ENCODE results near the gene ELP1.

ELP1 gene

DNA sequence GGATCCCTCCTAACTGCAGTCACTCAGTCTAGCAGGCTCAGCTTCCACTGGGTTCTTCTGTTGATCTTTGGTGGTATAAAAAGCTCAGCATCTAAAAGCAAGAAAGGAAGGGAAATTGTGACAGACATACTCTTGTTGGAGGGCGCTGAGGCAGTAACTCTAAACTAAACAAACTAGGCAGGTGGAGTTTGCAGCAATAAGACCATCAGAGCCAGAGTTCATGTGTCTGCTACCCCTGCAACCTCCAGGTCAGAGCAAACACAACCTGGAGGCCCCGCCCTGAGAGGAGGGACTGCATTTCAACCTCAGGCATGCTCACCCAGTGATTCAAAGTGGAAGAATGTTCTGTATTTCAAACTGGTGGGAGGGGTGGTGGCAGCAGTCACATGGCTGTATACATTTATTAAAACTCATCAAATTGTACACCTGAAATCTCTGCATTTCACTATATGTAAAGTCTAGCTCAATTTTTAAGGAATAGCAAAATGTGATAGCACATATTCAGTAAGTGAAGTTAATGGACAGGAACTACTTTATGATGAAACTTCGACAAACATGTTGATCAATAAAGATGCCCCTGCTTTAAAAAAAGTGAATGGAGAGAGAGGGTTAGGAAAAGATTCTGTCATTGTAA, 64.7 kb downstream of the ELP1 start:
- TF ChIP-seq, protein P1, sequence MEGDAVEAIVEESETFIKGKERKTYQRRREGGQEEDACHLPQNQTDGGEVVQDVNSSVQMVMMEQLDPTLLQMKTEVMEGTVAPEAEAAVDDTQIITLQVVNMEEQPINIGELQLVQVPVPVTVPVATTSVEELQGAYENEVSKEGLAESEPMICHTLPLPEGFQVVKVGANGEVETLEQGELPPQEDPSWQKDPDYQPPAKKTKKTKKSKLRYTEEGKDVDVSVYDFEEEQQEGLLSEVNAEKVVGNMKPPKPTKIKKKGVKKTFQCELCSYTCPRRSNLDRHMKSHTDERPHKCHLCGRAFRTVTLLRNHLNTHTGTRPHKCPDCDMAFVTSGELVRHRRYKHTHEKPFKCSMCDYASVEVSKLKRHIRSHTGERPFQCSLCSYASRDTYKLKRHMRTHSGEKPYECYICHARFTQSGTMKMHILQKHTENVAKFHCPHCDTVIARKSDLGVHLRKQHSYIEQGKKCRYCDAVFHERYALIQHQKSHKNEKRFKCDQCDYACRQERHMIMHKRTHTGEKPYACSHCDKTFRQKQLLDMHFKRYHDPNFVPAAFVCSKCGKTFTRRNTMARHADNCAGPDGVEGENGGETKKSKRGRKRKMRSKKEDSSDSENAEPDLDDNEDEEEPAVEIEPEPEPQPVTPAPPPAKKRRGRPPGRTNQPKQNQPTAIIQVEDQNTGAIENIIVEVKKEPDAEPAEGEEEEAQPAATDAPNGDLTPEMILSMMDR (IDR thresholded peaks at IDR 0.05; ENCODE audit: low read depth, low read length), result no peak

DNA sequence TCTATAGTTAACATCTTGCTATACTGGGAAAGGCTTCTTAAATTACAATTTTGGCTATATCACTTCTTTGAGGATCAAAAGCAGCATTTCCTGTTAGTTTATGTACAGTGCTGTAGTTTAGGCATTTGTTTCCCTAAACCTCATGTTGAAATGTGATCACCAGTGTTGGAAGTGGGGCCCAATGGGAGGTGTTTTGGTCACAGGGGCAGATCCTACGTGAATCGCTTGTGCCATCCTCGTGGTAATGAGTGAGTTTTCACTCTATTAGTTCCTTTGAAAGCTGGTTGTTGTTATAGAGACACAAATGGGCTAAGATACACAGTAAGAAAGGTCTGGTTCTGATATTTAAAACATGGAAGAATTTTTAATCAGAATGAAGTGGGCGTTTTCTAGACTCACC, 66.1 kb downstream of the ELP1 start:
- no peak for TF ChIP-seq EZH2phosphoT487 (IDR thresholded peaks at IDR 0.05; ENCODE audit: low read depth)
- TF ChIP-seq, protein P1 (IDR thresholded peaks at IDR 0.05; ENCODE audit: low read depth, low read length), result no peak
- Histone ChIP-seq H2AFZ (ENCODE audit: low read depth, low read length) (no peak overlapping the region), H3K9ac (ENCODE audit: low read length) (no peak overlapping the region), H3K4me3 (ENCODE audit: low read length) (no peak overlapping the region), H4K20me1 (ENCODE audit: insufficient read depth, low read length) (no peaks in the 10 kb centered on the region), H3K27me3 (ENCODE audit: low read depth, low read length) (no peaks in the 10 kb centered on the region), H3K27ac (ENCODE audit: low read length) (no peak overlapping the region), H3K4me1 (ENCODE audit: low read length) (no peaks in the 10 kb centered on the region), H3K79me2 (ENCODE audit: low read length) (no peaks in the 10 kb centered on the region), H3K36me3 (replicated peaks; ENCODE audit: low read depth, low read length) (peaks cover 29% of the 10 kb centered on the region), H3K4me2 (ENCODE audit: low read length) (no peak overlapping the region), H3K9me3 (ENCODE audit: insufficient read depth, low read length) (no peaks in the 10 kb centered on the region)

More for the DNA sequence above, 64.7 kb downstream of the ELP1 start:
- Histone ChIP-seq H3K79me2 (ENCODE audit: low read length) (no peaks in the 10 kb centered on the region), H3K27me3 (ENCODE audit: low read depth, low read length) (no peaks in the 10 kb centered on the region), H3K4me2 (ENCODE audit: low read length) (no peak overlapping the region), H3K27ac (ENCODE audit: low read length) (no peak overlapping the region), H3K9me3 (ENCODE audit: insufficient read depth, low read length) (no peaks in the 10 kb centered on the region), H3K36me3 (replicated peaks; ENCODE audit: low read depth, low read length) (peaks cover 40% of the 10 kb centered on the region), H3K4me3 (ENCODE audit: low read length) (no peak overlapping the region), H3K4me1 (ENCODE audit: low read length) (no peaks in the 10 kb centered on the region), H2AFZ (ENCODE audit: low read depth, low read length) (no peak overlapping the region), H4K20me1 (ENCODE audit: insufficient read depth, low read length) (no peaks in the 10 kb centered on the region), H3K9ac (ENCODE audit: low read length) (no peak overlapping the region)

DNA sequence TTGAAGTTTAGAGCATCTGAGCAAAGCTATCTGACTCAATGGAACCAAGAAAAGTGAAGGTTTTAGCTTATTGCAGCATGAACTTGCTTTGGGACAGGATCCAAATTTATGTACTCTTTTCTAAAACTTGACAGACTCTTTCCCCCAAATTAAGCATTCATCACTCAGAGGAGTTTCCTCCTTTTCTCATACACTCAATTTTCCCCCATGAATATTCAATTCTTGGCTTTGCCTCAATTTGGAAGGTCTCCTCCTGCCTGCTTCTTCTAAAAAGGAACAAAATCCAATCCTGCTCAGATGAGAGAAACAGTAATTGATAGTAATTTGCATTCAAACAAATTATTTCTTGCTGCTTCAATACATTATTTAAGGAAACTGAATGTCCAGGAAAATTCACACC, 66.8 kb downstream of the ELP1 start:
- no peak overlapping the region for H2AFZ ChIP-seq (ENCODE audit: low read depth, low read length)
- no peak overlapping the region for H3K4me3 ChIP-seq (ENCODE audit: low read length)
- no peaks in the 10 kb centered on the region for H4K20me1 ChIP-seq (ENCODE audit: insufficient read depth, low read length)
- H3K9me3 ChIP-seq (ENCODE audit: insufficient read depth, low read length), result no peaks in the 10 kb centered on the region
- no peak overlapping the region for H3K9ac ChIP-seq (ENCODE audit: low read length)
- no peak overlapping the region for H3K4me2 ChIP-seq (ENCODE audit: low read length)
- H3K27me3 ChIP-seq (ENCODE audit: low read depth, low read length), result no peaks in the 10 kb centered on the region
- no peaks in the 10 kb centered on the region for H3K79me2 ChIP-seq (ENCODE audit: low read length)
- no peak for TF ChIP-seq EZH2phosphoT487 (IDR thresholded peaks at IDR 0.05; ENCODE audit: low read depth)
- TF ChIP-seq, protein P1 (IDR thresholded peaks at IDR 0.05; ENCODE audit: low read depth, low read length), result no peak
- H3K27ac ChIP-seq (ENCODE audit: low read length), result no peak overlapping the region
- H3K4me1 ChIP-seq (ENCODE audit: low read length), result no peaks in the 10 kb centered on the region
- peaks cover 26% of the 10 kb centered on the region for H3K36me3 ChIP-seq (replicated peaks; ENCODE audit: low read depth, low read length)

DNA sequence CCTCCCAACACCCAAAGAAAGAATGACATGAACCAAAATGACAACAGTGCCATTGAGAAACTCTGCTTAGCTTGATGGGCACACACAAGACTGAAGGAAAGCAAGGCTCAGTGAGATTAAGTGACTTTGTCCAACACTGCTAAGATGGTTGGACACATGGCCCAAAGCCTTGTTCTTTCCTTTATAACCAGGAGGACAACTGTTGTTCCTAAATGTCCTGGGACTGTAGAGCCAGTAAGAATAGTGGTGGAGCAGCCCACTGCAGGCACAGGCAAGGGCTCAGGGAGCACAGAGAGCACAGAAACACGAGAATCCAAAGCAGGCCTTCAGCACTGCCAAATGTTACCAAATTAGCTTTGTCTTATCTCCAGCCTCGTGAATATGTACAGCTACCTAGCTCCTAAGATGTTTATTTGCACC, 67.9 kb downstream of the ELP1 start:
- H4K20me1 ChIP-seq (ENCODE audit: insufficient read depth, low read length), result no peaks in the 10 kb centered on the region
- TF ChIP-seq, protein P1 (IDR thresholded peaks at IDR 0.05; ENCODE audit: low read depth, low read length), result no peak
- TF ChIP-seq EZH2phosphoT487 (IDR thresholded peaks at IDR 0.05; ENCODE audit: low read depth), result no peak

More for the DNA sequence above, 67.9 kb downstream of the ELP1 start:
- Histone ChIP-seq H2AFZ (ENCODE audit: low read depth, low read length) (no peak overlapping the region), H3K4me1 (ENCODE audit: low read length) (no peaks in the 10 kb centered on the region), H3K4me3 (ENCODE audit: low read length) (no peak overlapping the region), H3K9me3 (ENCODE audit: insufficient read depth, low read length) (no peaks in the 10 kb centered on the region), H3K36me3 (replicated peaks; ENCODE audit: low read depth, low read length) (peaks cover 16% of the 10 kb centered on the region), H3K79me2 (ENCODE audit: low read length) (no peaks in the 10 kb centered on the region), H3K27ac (ENCODE audit: low read length) (no peak overlapping the region), H3K9ac (ENCODE audit: low read length) (no peak overlapping the region), H3K4me2 (ENCODE audit: low read length) (no peak overlapping the region), H3K27me3 (ENCODE audit: low read depth, low read length) (no peaks in the 10 kb centered on the region)

Data from OCI-LY3 (cell line).